Cardiac ventricle fibroblast (primary cell): ENCODE results near the gene LRRFIP1. TPM values are rescaled to one million over a fixed set of nuclear protein-coding genes. Genes with fewer than 3 reads are reported as not detected.

Experiments used
- total RNA-seq: library from RNA; depleted of rRNA; stranded (reverse); fragments of >200 nt; gene quantifications from 2 replicates; pipeline ENCODE4 v1.2.3, GENCODE V29; 2015

Gene LRRFIP1, protein sequence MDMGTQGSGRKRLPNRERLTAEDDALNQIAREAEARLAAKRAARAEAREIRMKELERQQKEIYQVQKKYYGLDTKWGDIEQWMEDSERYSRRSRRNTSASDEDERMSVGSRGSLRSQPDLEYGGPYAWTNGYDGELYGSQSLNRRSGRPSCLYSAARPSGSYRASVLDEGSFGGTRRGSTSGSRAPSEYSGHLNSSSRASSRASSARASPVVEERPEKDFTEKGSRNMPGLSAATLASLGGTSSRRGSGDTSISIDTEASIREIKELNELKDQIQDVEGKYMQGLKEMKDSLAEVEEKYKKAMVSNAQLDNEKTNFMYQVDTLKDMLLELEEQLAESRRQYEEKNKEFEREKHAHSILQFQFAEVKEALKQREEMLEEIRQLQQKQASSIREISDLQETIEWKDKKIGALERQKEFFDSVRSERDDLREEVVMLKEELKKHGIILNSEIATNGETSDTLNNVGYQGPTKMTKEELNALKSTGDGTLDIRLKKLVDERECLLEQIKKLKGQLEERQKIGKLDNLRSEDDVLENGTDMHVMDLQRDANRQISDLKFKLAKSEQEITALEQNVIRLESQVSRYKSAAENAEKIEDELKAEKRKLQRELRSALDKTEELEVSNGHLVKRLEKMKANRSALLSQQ
- 30.7 and 33.2 TPM in 2 replicates for total RNA-seq

DNA sequence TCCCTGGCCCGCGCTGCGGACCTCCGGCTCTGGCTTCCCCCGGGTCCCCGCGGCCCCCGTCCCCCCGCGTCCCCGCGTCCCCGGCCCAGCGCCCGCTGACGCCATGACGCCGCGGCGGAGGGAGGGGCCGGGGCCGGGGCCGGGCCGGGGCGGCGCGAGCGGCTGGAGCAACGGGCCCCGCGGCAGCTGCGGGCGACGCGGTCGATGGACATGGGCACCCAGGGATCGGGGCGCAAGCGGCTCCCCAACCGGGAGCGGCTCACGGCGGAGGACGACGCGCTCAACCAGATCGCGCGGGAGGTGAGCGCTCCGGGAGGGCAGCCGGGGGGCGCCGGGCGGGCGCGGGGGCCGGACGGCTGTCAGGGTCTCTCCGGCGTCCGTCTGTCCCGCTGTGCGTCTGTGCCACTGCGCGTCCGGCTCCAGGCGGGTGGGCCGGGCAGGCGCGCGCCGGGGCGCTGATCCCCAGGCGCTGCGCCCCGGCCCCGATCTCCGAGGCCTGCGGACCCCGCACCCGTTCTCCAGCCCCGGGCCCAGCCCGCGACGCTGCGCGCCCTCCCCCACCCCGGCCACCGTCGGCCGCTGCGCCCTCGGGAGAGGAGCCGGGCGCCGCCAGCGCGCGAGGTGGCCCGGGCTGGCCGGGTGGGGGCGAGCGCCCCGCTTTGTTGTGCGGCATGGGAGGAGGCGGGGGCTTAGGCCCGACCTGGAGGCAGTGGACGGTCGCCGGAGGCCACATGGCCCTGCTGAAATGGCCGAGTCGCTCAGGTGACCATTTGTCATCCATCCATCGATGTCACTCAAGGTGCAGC lies at the start of gene LRRFIP1:
Gene LRRFIP1, plus strand, starts transcription at position 147 of the 806 bp plus-strand sequence. Its CDS starts 58 bp downstream, at position 205.

GRCh38 chr2:237590272-237591140 lies 36.9 kb upstream of the LRRFIP1 start, which contains the start of gene RAB17:
RAB17 (minus strand) TSS chr2:237590734; CDS start chr2:237586154, 4,580 bp downstream.

GRCh38 chr2:237798236-237799059 lies 171.1 kb downstream of the LRRFIP1 start, which contains the start of gene RBM44:
RBM44 (plus strand) TSS chr2:237798779; CDS start chr2:237813610, 14,831 bp downstream.

Other genes starting within 250 kb of the LRRFIP1 start
- 5,410 TPM in 2 replicates for gene COL6A3, start 213.4 kb upstream of the LRRFIP1 start, total RNA-seq
- gene MLPH, start 140.3 kb upstream of the LRRFIP1 start, total RNA-seq: 6.3 and 11.2 TPM in 2 replicates
- not detected in 2 replicates for gene PRLH, start 61.0 kb upstream of the LRRFIP1 start, total RNA-seq
- gene RAB17, start 36.9 kb upstream of the LRRFIP1 start, total RNA-seq: 0.34 and 0.81 TPM in 2 replicates
- 0.06 and 0.29 TPM in 2 replicates for gene RBM44, start 171.2 kb downstream of the LRRFIP1 start, total RNA-seq
- 16.5 and 37.2 TPM in 2 replicates for gene RAMP1, start 232.0 kb downstream of the LRRFIP1 start, total RNA-seq